Ovary (tissue), 3 donors: Measurements from ENCODE around the gene CCDC102A.
A peak's percentile ranks its signal among the peaks of the same experiment; 100 is the strongest.

Source experiments
- CTCF ChIP-seq, 3 donors: fragments of 450-650 bp in 2 of 3; fragments of 200-600 bp in 1 of 3; IDR thresholded peaks; one replicate each; pipeline versions ENCODE4 v1.5.1 to v1.8.0; 2016 to 2022; ENCODE audit warnings: antibody characterized with exemption in 3 of 3, mild to moderate bottlenecking in 1 of 3
- POLR2A ChIP-seq: fragments of 450-650 bp; IDR thresholded peaks from one replicate; pipeline ENCODE4 v1.6.1; 2017; ENCODE audit warnings: antibody characterized with exemption, mild to moderate bottlenecking, moderate library complexity
- donor health status: DM: no; HTN: no; CAD: no.

DNA sequence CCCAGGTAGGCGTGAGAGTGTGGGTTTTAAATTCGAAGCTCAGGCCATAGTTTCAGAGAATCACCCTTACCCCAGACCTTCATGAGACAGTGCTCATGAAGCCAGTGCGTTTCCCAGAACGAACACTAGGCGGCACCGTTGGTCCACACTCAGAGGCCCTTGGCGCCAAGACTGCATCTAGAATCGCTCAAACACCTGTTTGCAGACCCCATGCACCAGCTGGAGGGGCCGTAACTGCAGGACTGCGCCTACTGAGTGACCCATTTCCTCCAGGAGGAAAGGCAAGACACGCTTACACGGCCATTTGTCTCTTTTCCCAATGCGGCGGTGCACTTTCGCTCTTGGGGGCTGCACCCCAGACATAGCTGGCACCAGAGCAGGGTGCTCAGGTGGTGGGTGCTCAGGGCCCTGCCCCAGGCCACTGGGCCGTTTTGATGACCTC, 40.1 kb upstream of the CCDC102A start:
- TF ChIP-seq CTCF (IDR thresholded peaks at IDR 0.05) (peak; percentile 40 to 71 (median 59)), POLR2A (no peak)
